CD14-positive monocyte (primary cell): ENCODE data around the gene SIPA1L2. TPM values are rescaled to one million over a fixed set of nuclear protein-coding genes. Genes with fewer than 3 reads are reported as not detected.
A peak's percentile ranks its signal among the peaks of the same experiment; 100 is the strongest.

Experiments
- DNase-seq, 3 donors: peaks; one replicate each; pipeline ENCODE4 v3.0.0-alpha.2; 2011 to 2022
- H2AFZ ChIP-seq: 2 replicates; pipeline ENCODE4 v1.6.0; 2012; ENCODE audit warnings: mild to moderate bottlenecking, low read depth, low read length, inconsistent platforms; ENCODE audit not compliant: insufficient read depth, poor library complexity, severe bottlenecking
- H3K27ac ChIP-seq, 2 donors: 1 replicate in 1 of 2; 2 replicates in 1 of 2; pipeline ENCODE4 v1.5.1; 2012 to 2013; ENCODE audit warnings: low read length in 2 of 2, control low read depth in 1 of 2, inconsistent platforms in 1 of 2, low read depth in 1 of 2, mild to moderate bottlenecking in 1 of 2
- H3K27me3 ChIP-seq, 2 donors: one replicate each; pipeline versions ENCODE4 v1.6.0 to v1.6.1; 2011 to 2013; ENCODE audit warnings: low read length in 2 of 2; ENCODE audit not compliant: control insufficient read depth in 2 of 2, insufficient read depth in 2 of 2
- H3K36me3 ChIP-seq, 2 donors: replicated peaks in 1 of 2; 1 replicate in 1 of 2; 2 replicates in 1 of 2; pipeline versions ENCODE4 v1.5.1 to v1.6.1; 2012 to 2013; ENCODE audit warnings: low read length in 2 of 2, control low read depth in 1 of 2, inconsistent platforms in 1 of 2, mild to moderate bottlenecking in 1 of 2; ENCODE audit not compliant: insufficient read depth in 2 of 2, control insufficient read depth in 1 of 2
- H3K4me1 ChIP-seq, 2 donors: 1 replicate in 1 of 2; 2 replicates in 1 of 2; pipeline versions ENCODE4 v1.5.1 to v1.6.1; 2012 to 2013; ENCODE audit warnings: low read length in 2 of 2, control low read depth in 1 of 2, inconsistent platforms in 1 of 2, mild to moderate bottlenecking in 1 of 2, moderate library complexity in 1 of 2; ENCODE audit not compliant: insufficient read depth in 2 of 2, control insufficient read depth in 1 of 2
- H3K4me2 ChIP-seq: replicated peaks from 2 replicates; pipeline ENCODE3; 2012; ENCODE audit warnings: low read length, moderate library complexity, mild to moderate bottlenecking; ENCODE audit not compliant: poor library complexity, severe bottlenecking; ENCODE audit errors: extremely low read depth
- H3K4me3 ChIP-seq, 3 experiments: fragments of 200-600 bp in 1 of 3; sonication (generic) in 1 of 3; replicated peaks in 1 of 3; 1 replicate in 2 of 3; 2 replicates in 1 of 3; pipeline ENCODE4 v1.5.1; 2011 to 2013; ENCODE audit warnings: low read length in 3 of 3, mild to moderate bottlenecking in 3 of 3, control low read depth in 2 of 3, low read depth in 2 of 3, inconsistent platforms in 1 of 3, moderate library complexity in 1 of 3
- H3K79me2 ChIP-seq: 2 replicates; pipeline ENCODE4 v1.6.0; 2012; ENCODE audit warnings: mild to moderate bottlenecking, control low read depth, inconsistent platforms, low read length, moderate library complexity; ENCODE audit not compliant: insufficient read depth
- H3K9ac ChIP-seq: 2 replicates; pipeline ENCODE4 v1.6.0; 2017; ENCODE audit warnings: low read length, mild to moderate bottlenecking; ENCODE audit not compliant: insufficient read depth, poor library complexity, severe bottlenecking
- H3K9me3 ChIP-seq, 2 donors: replicated peaks in 1 of 2; 1 replicate in 1 of 2; 2 replicates in 1 of 2; pipeline versions ENCODE4 v1.5.1 to v1.6.1; 2012 to 2013; ENCODE audit warnings: low read length in 2 of 2, control low read depth in 1 of 2; ENCODE audit not compliant: control insufficient read depth in 1 of 2, insufficient read depth in 1 of 2
- H4K20me1 ChIP-seq: 2 replicates; pipeline ENCODE4 v1.6.0; 2012; ENCODE audit warnings: mild to moderate bottlenecking, low read length, control low read depth, moderate library complexity; ENCODE audit not compliant: insufficient read depth
- H3K27ac Mint-ChIP-seq, 7 donors: one replicate each; pipeline ENCODE4 v1.8.0; 2020; ENCODE audit warnings: mild to moderate bottlenecking in 7 of 7, mixed read lengths in 7 of 7, moderate library complexity in 6 of 7, inconsistent platforms in 2 of 7
- H3K27me3 Mint-ChIP-seq, 3 donors: one replicate each; pipeline ENCODE4 v1.8.0; 2021 to 2022; ENCODE audit warnings: low read depth in 3 of 3, mild to moderate bottlenecking in 3 of 3, mixed read lengths in 3 of 3, moderate library complexity in 3 of 3, inconsistent platforms in 1 of 3
- H3K36me3 Mint-ChIP-seq, 2 donors: one replicate each; pipeline ENCODE4 v1.8.0; 2020; ENCODE audit warnings: mixed read lengths in 2 of 2, inconsistent platforms in 1 of 2, mild to moderate bottlenecking in 1 of 2
- H3K4me1 Mint-ChIP-seq: one replicate; pipeline ENCODE4 v1.8.0; 2020; ENCODE audit warnings: mild to moderate bottlenecking, mixed read lengths
- H3K4me3 Mint-ChIP-seq, 2 donors: one replicate each; pipeline ENCODE4 v1.8.0; 2020; ENCODE audit warnings: mild to moderate bottlenecking in 2 of 2, mixed read lengths in 2 of 2, moderate library complexity in 1 of 2
- H3K9me3 Mint-ChIP-seq, 7 donors: one replicate each; pipeline ENCODE4 v1.8.0; 2020 to 2022; ENCODE audit warnings: mixed read lengths in 7 of 7, mild to moderate bottlenecking in 6 of 7, moderate library complexity in 6 of 7, inconsistent platforms in 2 of 7
- CTCF ChIP-seq: fragments of 200-600 bp; IDR thresholded peaks from one replicate; pipeline ENCODE4 v1.8.0; 2022; ENCODE audit warnings: antibody characterized with exemption, mild to moderate bottlenecking
- WGBS: methylation state at CpG from one replicate; pipeline ENCODE4 v1.1.5; 2013; ENCODE audit warnings: missing lambda C conversion rate; ENCODE audit not compliant: insufficient coverage; 5-methylcytosine and 5-hydroxymethylcytosine counted together
- intact Hi-C, 2 donors: fragments of 100-400 bp; cut with micrococcal nuclease; formaldehyde crosslinking; loops; one replicate each; pipeline versions ENCODE4 v1.15.0 to v1.15.1; 2023
- polyA plus RNA-seq, 3 donors: library from polyadenylated mRNA; depleted of rRNA in 1 of 3; unstranded in 2 of 3; stranded (reverse) in 1 of 3; fragments of 300-500 nt in 2 of 3; fragments of >200 nt in 1 of 3; fragmentation: Illumina TruSeq in 2 of 3; gene quantifications; 1 replicate in 2 of 3; 2 replicates in 1 of 3; pipeline ENCODE4 v1.2.3, GENCODE V29; 2012 to 2021

Gene SIPA1L2
- polyA plus RNA-seq, 3 donors, result 0.64 to 6.8 (median 1.3) TPM

GRCh38 chr1:232610192-232610901 lies 19.6 kb downstream of the SIPA1L2 start:
- Histone ChIP-seq H3K4me2 (no peak overlapping the region), H3K27ac (peak overlapping the region; percentile 88), H3K9me3 (peaks cover 0 to 3% of the 10 kb centered on the region in 2 donors), H3K9ac (no peak overlapping the region), H4K20me1 (no peaks in the 10 kb centered on the region), H3K36me3 (no peaks in the 10 kb centered on the region), H3K4me3 (no peak overlapping the region), H2AFZ (no peak overlapping the region), H3K79me2 (peaks cover 5% of the 10 kb centered on the region), H3K4me1 (peaks cover 28 to 32% of the 10 kb centered on the region in 2 donors), H3K27me3 (no peaks in the 10 kb centered on the region)
- no peak overlapping the region for H3K4me3 Mint-ChIP-seq
- H3K27ac Mint-ChIP-seq, result peak overlapping the region; percentile 90 to 97 (median 96)
- no peak for DNase-seq
- peaks cover 32% of the 10 kb centered on the region for H3K4me1 Mint-ChIP-seq
- H3K27me3 Mint-ChIP-seq, result peaks cover 0 to 4% (median 1%) of the 10 kb centered on the region in 3 donors
- intact Hi-C loops, result no loop called here
- TF ChIP-seq CTCF, result no peak
- WGBS, result 100% methylated on average over 2 of the region's 6 CpGs
- H3K9me3 Mint-ChIP-seq, result peaks cover 0 to 13% (median 7%) of the 10 kb centered on the region in 7 donors
- peaks cover 5 to 16% of the 10 kb centered on the region in 2 donors for H3K36me3 Mint-ChIP-seq

DNA sequence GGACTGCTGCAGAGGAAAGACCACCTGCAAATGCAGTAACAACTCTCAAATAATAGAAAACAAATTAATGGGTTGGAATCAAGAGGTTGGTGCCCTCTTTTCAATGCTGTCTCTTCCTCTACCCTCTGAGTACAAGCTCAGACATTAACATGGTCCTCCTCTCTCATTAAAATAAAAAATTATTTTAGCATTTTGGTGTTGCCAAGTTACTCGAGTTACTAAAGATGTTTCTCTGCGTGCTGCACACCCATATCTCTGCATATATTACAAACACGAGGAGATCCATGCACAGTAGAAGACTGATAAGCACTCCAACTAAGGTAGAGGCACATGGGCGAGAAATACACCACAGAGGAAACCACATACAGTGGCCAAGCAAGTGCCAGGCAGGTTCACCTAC lies 21.5 kb downstream of the SIPA1L2 start:
- no peak overlapping the region for H3K4me3 ChIP-seq
- H3K79me2 ChIP-seq, result peaks cover 5% of the 10 kb centered on the region
- Mint-ChIP-seq H3K36me3 (peaks cover 9 to 16% of the 10 kb centered on the region in 2 donors), H3K4me1 (peaks cover 27% of the 10 kb centered on the region), H3K27ac (peak overlapping the region in 2 of 7 donors; percentile 48 to 68), H3K9me3 (peaks cover 5 to 23% (median 10%) of the 10 kb centered on the region in 7 donors), H3K27me3 (peaks cover 1 to 4% (median 1%) of the 10 kb centered on the region in 3 donors), H3K4me3 (no peak overlapping the region)
- no peak overlapping the region for H3K9ac ChIP-seq
- no peak overlapping the region for H3K27ac ChIP-seq
- peaks cover 0 to 3% of the 10 kb centered on the region in 2 donors for H3K9me3 ChIP-seq
- H3K4me1 ChIP-seq, result peaks cover 28 to 32% of the 10 kb centered on the region in 2 donors
- H2AFZ ChIP-seq, result no peak overlapping the region
- DNase-seq, result no peak
- no peak overlapping the region for H3K4me2 ChIP-seq
- intact Hi-C loops, result loop anchor here in 1 of 2 donors (10.0 kb wide), 1 partner anchor 506 kb away; no protein-coding TSS in a partner anchor
- H4K20me1 ChIP-seq, result no peaks in the 10 kb centered on the region
- no peaks in the 10 kb centered on the region for H3K27me3 ChIP-seq
- WGBS, result 84% methylated on average over 3 of the region's 4 CpGs
- no peak for TF ChIP-seq CTCF
- H3K36me3 ChIP-seq, result no peaks in the 10 kb centered on the region
